ENCODE data around the gene LYPD8.

The LYPD8 gene

DNA sequence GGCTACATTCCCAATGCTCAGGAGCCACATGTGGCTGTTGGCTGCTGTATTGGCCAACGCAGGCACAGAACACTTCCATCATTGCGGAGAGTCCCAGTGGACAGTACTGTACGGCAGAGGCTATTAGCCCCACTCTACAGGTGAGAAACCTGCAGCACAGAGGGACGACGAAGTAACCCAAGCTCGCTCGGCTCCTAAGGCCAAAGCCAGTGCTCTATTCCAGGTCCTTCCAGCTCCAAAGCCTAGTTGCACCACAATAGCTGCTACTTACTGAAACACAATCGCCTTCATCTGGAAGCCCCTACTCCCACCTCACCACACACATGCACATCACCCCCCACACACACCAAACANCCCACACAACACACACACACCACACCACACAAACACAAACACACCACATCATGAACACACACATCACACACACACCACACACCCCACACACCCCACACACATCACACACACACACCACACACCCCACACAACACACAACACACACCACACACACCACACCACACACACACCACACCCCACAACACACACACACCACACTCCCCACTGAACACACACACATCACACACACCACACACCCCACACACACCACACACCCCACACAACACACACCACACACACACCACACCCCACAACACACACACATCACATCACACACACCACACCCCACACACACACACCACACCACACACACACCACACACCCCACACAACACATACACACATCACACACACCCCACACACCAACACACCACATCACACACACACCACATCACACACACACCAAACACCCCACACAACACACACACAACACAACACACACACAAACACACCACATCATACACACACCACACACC, 3.2 kb downstream of the LYPD8 start:
- peak; percentile 2 for DNase-seq (ENCODE audit: low read depth)
- no peak for TF ChIP-seq CTCF (IDR thresholded peaks at IDR 0.05; ENCODE audit: low read length, missing control alignments)
- H3K4me3 ChIP-seq (replicated peaks; ENCODE audit: low read depth, low read length) = no peak overlapping the region

- H3K4me3 ChIP-seq (replicated peaks; ENCODE audit: low read depth, low read length) = no peak overlapping the region
- no peak for TF ChIP-seq CTCF (IDR thresholded peaks at IDR 0.05; ENCODE audit: low read length, missing control alignments)
- DNase-seq (ENCODE audit: low read depth) = no peak
These were observed 3.9 kb downstream of the LYPD8 start for GRCh38 chr1:248751635-248752034.

DNA sequence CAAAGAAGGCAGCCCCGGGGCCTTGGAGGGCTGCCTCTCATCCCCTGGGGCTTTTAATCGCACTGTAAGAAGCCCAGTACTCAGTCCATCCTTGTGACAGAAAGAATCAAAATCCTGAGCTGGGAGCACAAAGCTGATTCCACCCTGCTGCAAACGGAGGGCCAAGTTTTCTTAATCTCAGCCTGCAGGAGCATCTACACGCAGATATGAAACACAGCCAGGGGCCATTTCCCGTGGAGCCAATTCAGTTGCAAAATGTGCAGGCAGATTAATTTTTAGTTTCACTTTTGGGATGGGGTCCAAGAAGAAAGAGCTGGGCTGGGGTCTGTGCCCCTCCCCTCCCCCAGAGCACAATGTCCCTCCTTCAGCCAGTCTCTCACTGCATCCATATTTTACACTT, 4.4 kb downstream of the LYPD8 start:
- no peak for TF ChIP-seq CTCF (IDR thresholded peaks at IDR 0.05; ENCODE audit: low read length, missing control alignments)
- no peak for DNase-seq (ENCODE audit: low read depth)
- no peak overlapping the region for H3K4me3 ChIP-seq (replicated peaks; ENCODE audit: low read depth, low read length)

DNA sequence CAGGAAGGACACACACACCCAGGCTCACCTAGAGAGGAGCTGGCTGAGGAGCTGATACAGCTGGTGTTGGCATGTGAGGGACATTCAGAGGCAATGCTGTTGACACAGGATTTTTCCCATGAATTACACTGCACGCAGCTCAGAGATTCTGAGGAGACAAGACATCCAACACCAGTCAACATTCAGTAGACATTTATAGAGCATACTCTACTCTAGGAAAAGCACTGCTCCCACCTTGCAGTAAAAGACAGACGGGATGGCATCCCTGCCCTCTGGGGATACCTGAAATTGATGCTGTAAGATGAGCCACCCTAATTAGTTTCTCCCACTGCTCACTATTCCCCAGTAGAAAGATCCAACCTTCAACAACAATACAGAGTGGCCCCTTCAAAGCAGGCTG, 5.1 kb downstream of the LYPD8 start:
- DNase-seq (ENCODE audit: low read depth) = no peak
- no peak for TF ChIP-seq CTCF (IDR thresholded peaks at IDR 0.05; ENCODE audit: low read length, missing control alignments)
- H3K4me3 ChIP-seq (replicated peaks; ENCODE audit: low read depth, low read length) = no peak overlapping the region

DNA sequence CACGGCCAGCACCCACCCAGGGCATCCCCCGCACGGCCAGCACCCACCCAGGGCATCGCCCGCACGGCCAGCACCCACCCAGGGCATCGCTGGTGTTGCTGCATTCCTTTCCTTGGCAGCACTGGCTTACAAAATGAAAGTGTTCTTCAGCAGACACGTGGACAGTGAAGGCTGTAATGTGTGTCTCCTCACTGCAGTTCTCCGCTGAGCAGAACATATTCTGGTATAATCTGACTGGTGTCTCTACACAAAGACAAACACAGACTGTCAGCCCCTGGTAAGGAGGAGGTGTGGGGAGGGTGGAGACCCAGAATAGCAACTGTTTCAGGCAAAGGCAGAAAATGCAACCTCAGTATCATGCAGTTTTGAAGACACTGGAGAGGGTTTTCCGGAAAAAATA, 7.3 kb downstream of the LYPD8 start:
- no peak for TF ChIP-seq CTCF (IDR thresholded peaks at IDR 0.05; ENCODE audit: low read length, missing control alignments)
- no peak for DNase-seq (ENCODE audit: low read depth)
- H3K4me3 ChIP-seq (replicated peaks; ENCODE audit: low read depth, low read length) = no peak overlapping the region

- DNase-seq (ENCODE audit: low read depth) = no peak
- H3K4me3 ChIP-seq (replicated peaks; ENCODE audit: low read depth, low read length) = no peak overlapping the region
- TF ChIP-seq CTCF (IDR thresholded peaks at IDR 0.05; ENCODE audit: low read length, missing control alignments) = no peak
These were observed 14.7 kb downstream of the LYPD8 start for GRCh38 chr1:248740876-248741275.

Measured in fibroblast of pulmonary artery (primary cell).